Esophagus muscularis mucosa (tissue), 2 donors: ENCODE measurements around the gene SEC16B.

ENCODE experiments used
- POLR2A ChIP-seq: fragments of 450-650 bp; IDR thresholded peaks from one replicate; pipeline ENCODE4 v1.6.1; 2017; ENCODE audit warnings: antibody characterized with exemption, moderate library complexity, mild to moderate bottlenecking, low read depth
- POLR2AphosphoS5 ChIP-seq, 2 donors: sonication (generic); formaldehyde crosslinking; IDR thresholded peaks; one replicate each; pipeline ENCODE4 v1.6.1; 2017; ENCODE audit warnings: antibody characterized with exemption in 2 of 2

DNA sequence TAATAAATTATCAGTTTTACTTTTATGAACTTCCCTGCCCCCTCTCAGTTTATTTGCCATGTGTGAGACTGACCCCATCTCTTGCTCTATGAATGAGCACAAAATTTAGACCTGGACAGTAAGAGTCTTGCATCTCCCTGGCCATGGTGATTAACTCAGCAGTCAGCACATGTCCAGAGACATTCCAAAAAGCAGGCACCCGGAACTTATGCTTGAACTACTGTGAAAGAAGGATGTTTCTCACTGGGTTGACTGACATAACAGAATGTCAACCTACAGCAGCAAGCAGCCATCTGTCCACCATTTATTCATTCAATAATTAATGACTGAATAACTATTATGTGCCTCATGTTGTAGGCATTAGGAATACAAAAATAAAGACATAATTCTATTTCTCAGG, 11.3 kb upstream of the SEC16B start:
- TF ChIP-seq POLR2AphosphoS5 (IDR thresholded peaks at IDR 0.05) (no peak), POLR2A (no peak)
